GM19395 (cell line): ENCODE results near the gene UBA3.
A peak's percentile ranks its signal among the peaks of the same experiment; 100 is the strongest.

Experiments
- ATAC-seq: cut with Tn5 transposase; IDR thresholded peaks from one replicate; pipeline ENCODE4 v1.9.1; 2021; ENCODE audit warnings: mild to moderate bottlenecking, moderate library complexity; ENCODE audit not compliant: unreplicated experiment

The UBA3 gene

GRCh38 chr3:69102384-69102783, 22.2 kb upstream of the UBA3 start:
- no peak for ATAC-seq

- ATAC-seq = no peak
Observed at GRCh38 chr3:69099576-69099975, 19.4 kb upstream of the UBA3 start.

GRCh38 chr3:69097407-69098086, 17.4 kb upstream of the UBA3 start:
- ATAC-seq = no peak

GRCh38 chr3:69096299-69096698, 16.1 kb upstream of the UBA3 start:
- no peak for ATAC-seq

GRCh38 chr3:69095636-69096035, 15.5 kb upstream of the UBA3 start:
- no peak for ATAC-seq

GRCh38 chr3:69094467-69095205, 14.5 kb upstream of the UBA3 start:
- ATAC-seq = no peak

GRCh38 chr3:69092030-69092516, 11.9 kb upstream of the UBA3 start:
- peak; percentile 78 for ATAC-seq

GRCh38 chr3:69091389-69092029, 11.3 kb upstream of the UBA3 start:
- no peak for ATAC-seq

GRCh38 chr3:69090021-69090420, 9.9 kb upstream of the UBA3 start:
- ATAC-seq = no peak

- ATAC-seq = peak; percentile 21
Observed at GRCh38 chr3:69088063-69088462, 7.9 kb upstream of the UBA3 start.

- ATAC-seq = no peak
Observed at GRCh38 chr3:69087030-69087791, 7.0 kb upstream of the UBA3 start.

- no peak for ATAC-seq
Observed at GRCh38 chr3:69085833-69086722, 5.9 kb upstream of the UBA3 start.

GRCh38 chr3:69085168-69085832, 5.1 kb upstream of the UBA3 start:
- ATAC-seq = peak; percentile 1

- ATAC-seq = peak; percentile 59
Observed at GRCh38 chr3:69084326-69085167, 4.4 kb upstream of the UBA3 start, which contains the start of gene ARL6IP5. Gene ARL6IP5, plus strand, starts transcription at chr3:69084937. Its CDS starts 111 bp downstream, at chr3:69085048.

- peak; percentile 59 for ATAC-seq
Observed at GRCh38 chr3:69082805-69083204, 2.6 kb upstream of the UBA3 start.

- ATAC-seq = no peak
Observed at GRCh38 chr3:69082361-69082760, 2.2 kb upstream of the UBA3 start.

- no peak for ATAC-seq
Observed at GRCh38 chr3:69081583-69082262, 1.6 kb upstream of the UBA3 start.
